ENCODE data around the gene DNAJC10. TPM values are rescaled to one million over a fixed set of nuclear protein-coding genes. Genes with fewer than 3 reads are reported as not detected.

The DNAJC10 gene
- total and polyA plus RNA-seq, 7 donors: 9.0 to 31.1 (median 25.8) TPM

DNA sequence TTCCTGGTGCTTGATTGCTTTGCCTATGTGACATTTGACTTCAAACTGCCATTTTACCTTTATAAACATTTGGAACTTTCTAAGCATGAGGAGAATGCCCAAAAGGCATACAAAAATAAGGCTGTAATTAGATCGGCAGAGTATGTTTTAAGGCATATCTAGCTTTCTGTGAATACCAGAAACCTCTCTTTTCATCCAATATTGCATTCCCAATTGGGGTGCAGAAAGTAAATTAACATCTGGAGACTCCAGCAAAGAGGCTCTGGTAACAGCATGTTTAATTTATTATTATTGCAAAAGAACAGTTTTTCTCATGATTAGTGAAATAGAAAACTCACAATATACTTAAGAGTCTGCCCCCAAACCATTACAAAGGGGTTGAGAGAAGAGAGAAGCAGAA, 118.2 kb downstream of the DNAJC10 start:
- intact Hi-C loops (cut with DNase I): no loop called here
- no peak for TF ChIP-seq CTCF (IDR thresholded peaks at IDR 0.05)
- Histone ChIP-seq H3K27ac (no peak overlapping the region), H3K4me3 (no peak overlapping the region), H3K27me3 (ENCODE audit: insufficient read depth in 3 of 3, low read length in 2 of 3) (no peaks in the 10 kb centered on the region), H3K9me3 (no peaks in the 10 kb centered on the region), H3K4me1 (no peaks in the 10 kb centered on the region), H3K36me3 (ENCODE audit: insufficient read depth in 1 of 2, low read depth in 1 of 2) (no peaks in the 10 kb centered on the region)
- ATAC-seq (no peak), DNase-seq (no peak)
- 16 to 34% (median 24%) methylated on average over 1 of the region's 1 CpG for WGBS, 3 donors

DNA sequence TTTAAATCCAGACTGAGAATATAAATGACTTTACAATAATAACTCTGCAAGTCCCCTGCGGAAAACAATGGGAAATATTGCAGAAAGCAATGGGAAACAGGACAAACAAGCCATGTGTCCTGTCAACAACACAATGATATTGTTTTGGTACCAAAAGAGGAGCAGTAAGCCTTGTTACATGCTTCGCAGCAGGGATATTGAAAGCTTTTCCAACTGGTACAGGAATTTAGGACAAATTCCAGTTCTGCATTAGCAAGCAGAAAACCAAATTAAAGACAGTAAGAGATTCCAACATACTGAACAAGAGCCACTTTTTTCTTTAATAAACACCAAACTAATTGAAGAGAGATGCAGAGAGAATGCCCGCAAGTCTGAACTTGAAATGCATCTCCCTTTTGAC, 120.4 kb downstream of the DNAJC10 start:
- Histone ChIP-seq H3K27me3 (ENCODE audit: insufficient read depth in 3 of 3, low read length in 2 of 3) (no peaks in the 10 kb centered on the region), H3K4me3 (no peak overlapping the region), H3K27ac (no peak overlapping the region), H3K9me3 (no peaks in the 10 kb centered on the region), H3K4me1 (no peaks in the 10 kb centered on the region), H3K36me3 (ENCODE audit: insufficient read depth in 1 of 2, low read depth in 1 of 2) (no peaks in the 10 kb centered on the region)
- intact Hi-C loops (cut with DNase I): no loop called here
- 51 to 54% (median 52%) methylated on average over 3 of the region's 3 CpGs for WGBS, 3 donors
- ATAC-seq (no peak), DNase-seq (no peak)
- TF ChIP-seq CTCF (IDR thresholded peaks at IDR 0.05): no peak

Other genes starting within 250 kb of the DNAJC10 start
- 10 to 100 TPM in 1 of 4 donors, 1 to 10 TPM in 3; 1.3 to 19.8 (median 3.0) TPM for gene FRZB, start 150.4 kb downstream of the DNAJC10 start, total RNA-seq
- gene FRZB, start 150.4 kb downstream of the DNAJC10 start, polyA plus RNA-seq: 1 to 10 TPM in 2 of 3 donors, under 1 TPM in 1; 0.57 to 3.1 (median 2.7) TPM